ENCODE measurements around the gene TF. TPM values are rescaled to one million over a fixed set of nuclear protein-coding genes. Genes with fewer than 3 reads are reported as not detected.

The TF gene
- total and polyA plus RNA-seq, 10 of the 15 experiments (the other 5 are each of a cell fraction or from before 2014, with no cell fraction given) = under 0.01 to 8.9 (median 0.05) TPM; not detected in 1

GRCh38 chr3:133832802-133833144 is 86.6 kb downstream of the TF start:
- FAIRE-seq (no peak), ATAC-seq (no peak; the same call in 2 of the 3 replicates)

DNA sequence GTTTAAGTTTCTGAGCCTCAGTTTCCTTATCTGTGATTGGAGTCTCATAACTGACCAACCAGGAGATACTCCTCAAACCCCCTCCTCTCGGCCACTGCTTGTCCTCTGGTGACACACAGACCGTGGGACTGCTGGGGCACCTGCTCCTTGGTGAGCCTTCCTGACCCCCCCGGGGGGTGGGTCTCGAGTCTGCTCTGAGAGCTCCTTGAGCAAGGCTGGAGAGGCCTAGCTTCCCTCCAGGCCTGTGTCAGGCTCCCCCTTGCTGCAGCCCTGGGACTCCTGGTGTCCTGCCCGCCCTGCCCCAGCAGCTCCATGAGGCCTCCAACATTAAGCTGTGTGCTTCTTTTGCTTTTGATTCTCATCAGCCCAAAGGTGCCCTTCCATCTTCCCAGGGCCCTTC is 87.1 kb downstream of the TF start:
- POLR2A ChIA-PET = no interaction called here

More at GRCh38 chr3:133832802-133833144, 86.6 kb downstream of the TF start:
- Histone ChIP-seq H2AFZ (ENCODE audit: control insufficient read depth, low read depth, low read length) (no peak overlapping the region), H4K20me1 (ENCODE audit: control insufficient read depth, insufficient read depth) (no peaks in the 10 kb centered on the region), H3K9ac (ENCODE audit: control insufficient read depth, insufficient read depth, low read length) (no peak overlapping the region), H3K36me3 (ENCODE audit: control insufficient read depth in 2 of 2, insufficient read depth in 2 of 2, low read length in 1 of 2) (no peaks in the 10 kb centered on the region), H3K4me3 (no peak overlapping the region), H3K27me3 (replicated peaks in 1 of 2; ENCODE audit: control insufficient read depth in 2 of 2, insufficient read depth in 2 of 2, low read length in 1 of 2) (no peaks in the 10 kb centered on the region), H3K9me3 (replicated peaks; ENCODE audit: control insufficient read depth, insufficient read depth, low read length) (no peaks in the 10 kb centered on the region), H3K27ac (ENCODE audit: control insufficient read depth, insufficient read depth) (no peak overlapping the region), H3K79me2 (ENCODE audit: control insufficient read depth, insufficient read depth, low read length) (no peaks in the 10 kb centered on the region), H3K4me1 (ENCODE audit: control insufficient read depth, insufficient read depth, low read length) (no peaks in the 10 kb centered on the region), H3K4me2 (ENCODE audit: control insufficient read depth, insufficient read depth) (no peak overlapping the region)
- in situ Hi-C loops (cut with MboI) (no loop called here), intact Hi-C loops (cut with micrococcal nuclease; ENCODE audit: unreplicated experiment) (no loop called here)
- SMC1A ChIA-PET (ENCODE audit: uncharacterized antibody, unreplicated experiment) = no interaction called here
- CTCF ChIA-PET = interaction anchor here (0.7 to 1.6 kb wide), 3 partner anchors 14 to 95 kb away, joined by 3 to 4 read pairs (median 4); no protein-coding TSS in a partner anchor
- BruUV-seq (replicated peaks) = no TSS peak
- RAD21 ChIA-PET (ENCODE audit: unreplicated experiment) = no interaction called here
- WGBS (ENCODE audit: insufficient coverage, insufficient replicate concordance, low lambda C conversion rate, missing lambda C conversion rate) = 59% methylated on average over 10 of the region's 10 CpGs
- DNase-seq (ENCODE audit: low read depth, low spot score) = no peak
- POLR2A ChIA-PET = no interaction called here
- no peak for TF ChIP-seq SMAD5 (IDR thresholded peaks at IDR 0.05; ENCODE audit: low read depth)
- TF ChIP-seq BMI1 (IDR thresholded peaks at IDR 0.05; ENCODE audit: borderline replicate concordance) = no peak
- TF ChIP-seq ZNF24 (IDR thresholded peaks at IDR 0.05) = no peak
- TF ChIP-seq JUND (IDR thresholded peaks at IDR 0.05; ENCODE audit: low read depth, low read length) = no peak
- no peak for TF ChIP-seq CREB1 (IDR thresholded peaks at IDR 0.05; ENCODE audit: low read depth)
- TF ChIP-seq ASH2L (IDR thresholded peaks at IDR 0.05; ENCODE audit: borderline replicate concordance, low read depth) = no peak
- no peak for TF ChIP-seq NR2F1 (conservative IDR thresholded peaks at IDR 0.05)
- TF ChIP-seq PKNOX1 (IDR thresholded peaks at IDR 0.05) = no peak

More for the DNA sequence above, 87.1 kb downstream of the TF start:
- ATAC-seq = no peak
- Histone ChIP-seq H4K20me1 (ENCODE audit: control insufficient read depth, insufficient read depth) (no peaks in the 10 kb centered on the region), H3K9me3 (replicated peaks; ENCODE audit: control insufficient read depth, insufficient read depth, low read length) (no peaks in the 10 kb centered on the region), H3K27me3 (replicated peaks in 1 of 2; ENCODE audit: control insufficient read depth in 2 of 2, insufficient read depth in 2 of 2, low read length in 1 of 2) (no peaks in the 10 kb centered on the region), H3K9ac (ENCODE audit: control insufficient read depth, insufficient read depth, low read length) (no peak overlapping the region), H3K4me2 (ENCODE audit: control insufficient read depth, insufficient read depth) (no peak overlapping the region), H2AFZ (ENCODE audit: control insufficient read depth, low read depth, low read length) (no peak overlapping the region), H3K79me2 (ENCODE audit: control insufficient read depth, insufficient read depth, low read length) (no peaks in the 10 kb centered on the region), H3K4me1 (ENCODE audit: control insufficient read depth, insufficient read depth, low read length) (no peaks in the 10 kb centered on the region), H3K27ac (ENCODE audit: control insufficient read depth, insufficient read depth) (no peak overlapping the region), H3K4me3 (no peak overlapping the region), H3K36me3 (ENCODE audit: control insufficient read depth in 2 of 2, insufficient read depth in 2 of 2, low read length in 1 of 2) (no peaks in the 10 kb centered on the region)
- ChIA-PET RAD21 (ENCODE audit: unreplicated experiment) (no interaction called here), SMC1A (ENCODE audit: uncharacterized antibody, unreplicated experiment) (no interaction called here), CTCF (interaction anchor here (0.7 to 1.6 kb wide), 2 partner anchors 13 to 95 kb away, joined by 3 to 4 read pairs; no protein-coding TSS in a partner anchor)
- FAIRE-seq = no peak
- intact Hi-C loops (cut with micrococcal nuclease; ENCODE audit: unreplicated experiment) = no loop called here
- BruUV-seq (replicated peaks) = no TSS peak
- TF ChIP-seq TARDBP (IDR thresholded peaks at IDR 0.05; ENCODE audit: borderline replicate concordance) (no peak), GABPA (IDR thresholded peaks at IDR 0.05; ENCODE audit: low read depth) (no peak), SRF (IDR thresholded peaks at IDR 0.05; ENCODE audit: low read depth in 2 of 2, low read length in 2 of 2) (no peak)
- TF ChIP-seq, protein P1, sequence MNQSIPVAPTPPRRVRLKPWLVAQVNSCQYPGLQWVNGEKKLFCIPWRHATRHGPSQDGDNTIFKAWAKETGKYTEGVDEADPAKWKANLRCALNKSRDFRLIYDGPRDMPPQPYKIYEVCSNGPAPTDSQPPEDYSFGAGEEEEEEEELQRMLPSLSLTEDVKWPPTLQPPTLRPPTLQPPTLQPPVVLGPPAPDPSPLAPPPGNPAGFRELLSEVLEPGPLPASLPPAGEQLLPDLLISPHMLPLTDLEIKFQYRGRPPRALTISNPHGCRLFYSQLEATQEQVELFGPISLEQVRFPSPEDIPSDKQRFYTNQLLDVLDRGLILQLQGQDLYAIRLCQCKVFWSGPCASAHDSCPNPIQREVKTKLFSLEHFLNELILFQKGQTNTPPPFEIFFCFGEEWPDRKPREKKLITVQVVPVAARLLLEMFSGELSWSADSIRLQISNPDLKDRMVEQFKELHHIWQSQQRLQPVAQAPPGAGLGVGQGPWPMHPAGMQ (IDR thresholded peaks at IDR 0.05; ENCODE audit: borderline replicate concordance) = no peak
- in situ Hi-C loops (cut with MboI) = no loop called here
- DNase-seq (ENCODE audit: low read depth, low spot score) = no peak
- 32% methylated on average over 5 of the region's 5 CpGs for WGBS (ENCODE audit: insufficient coverage, insufficient replicate concordance, low lambda C conversion rate, missing lambda C conversion rate)

Measured in GM12878 (cell line).